Activated CD8-positive, alpha-beta memory T cell treated with anti-CD3 and anti-CD28 coated beads, Interleukin-2, amount 10 ng/mL, durations not matched to agents 7 days and 5 days (primary cell): Measurements from ENCODE around the gene ZSWIM6. TPM values are rescaled to one million over a fixed set of nuclear protein-coding genes. Genes with fewer than 3 reads are reported as not detected.

Experiments used
- ATAC-seq: fragments of 150-1000 bp; cut with Tn5 transposase; one replicate; pipeline ENCODE4 v1.10.0; 2021; ENCODE audit warnings: moderate library complexity
- CTCF ChIA-PET: fragments of 350-600 bp; sonication (Branson Sonifier 250); formaldehyde crosslinking; loops from one replicate; lab custom pipeline; 2021; ENCODE audit warnings: antibody characterized with exemption; lab: Charles Lee
- DNase-seq: peaks from one replicate; pipeline ENCODE4 v3.0.0-alpha.2; 2020
- H3K27ac Mint-ChIP-seq: one replicate; pipeline ENCODE4 v1.8.0; 2021; ENCODE audit warnings: mild to moderate bottlenecking, mixed read lengths
- H3K27me3 Mint-ChIP-seq: one replicate; pipeline ENCODE4 v1.8.0; 2021; ENCODE audit warnings: mixed read lengths
- H3K36me3 Mint-ChIP-seq: one replicate; pipeline ENCODE4 v1.8.0; 2021; ENCODE audit warnings: mild to moderate bottlenecking, mixed read lengths
- H3K4me1 Mint-ChIP-seq: one replicate; pipeline ENCODE4 v1.8.0; 2021; ENCODE audit warnings: mixed read lengths
- H3K4me3 Mint-ChIP-seq: one replicate; pipeline ENCODE4 v1.8.0; 2021; ENCODE audit warnings: mild to moderate bottlenecking, moderate library complexity, mixed read lengths
- H3K9me3 Mint-ChIP-seq: one replicate; pipeline ENCODE4 v1.8.0; 2022; ENCODE audit warnings: low read depth, mixed read lengths
- total RNA-seq, 2 experiments: library from RNA; stranded (reverse); gene quantifications; one replicate each; pipeline ENCODE4 v1.2.3, GENCODE V29; 2021

The ZSWIM6 gene
- total RNA-seq, 2 experiments from 2014 or later, result 5.9 to 7.6 TPM

GRCh38 chr5:61366497-61367240 is 34.6 kb downstream of the ZSWIM6 start:
- Mint-ChIP-seq H3K4me1 (no peaks in the 10 kb centered on the region), H3K9me3 (no peaks in the 10 kb centered on the region), H3K4me3 (no peak overlapping the region), H3K27ac (no peak overlapping the region), H3K27me3 (no peaks in the 10 kb centered on the region), H3K36me3 (peaks cover 3% of the 10 kb centered on the region)
- ATAC-seq, result no peak
- no peak for DNase-seq
- CTCF ChIA-PET, result interaction anchor here (0.9 kb wide), 1 partner anchor 9 kb away, joined by 3 read pairs; no protein-coding TSS in a partner anchor

GRCh38 chr5:61370506-61370905 is 38.4 kb downstream of the ZSWIM6 start:
- DNase-seq (no peak), ATAC-seq (no peak)
- H3K27me3 Mint-ChIP-seq, result no peaks in the 10 kb centered on the region

GRCh38 chr5:61371474-61371873 is 39.4 kb downstream of the ZSWIM6 start:
- DNase-seq (no peak), ATAC-seq (no peak)
- CTCF ChIA-PET, result no interaction called here
- H3K4me1 Mint-ChIP-seq, result no peaks in the 10 kb centered on the region
- no peak overlapping the region for H3K27ac Mint-ChIP-seq
- H3K27me3 Mint-ChIP-seq, result no peaks in the 10 kb centered on the region
- H3K36me3 Mint-ChIP-seq, result no peaks in the 10 kb centered on the region
- no peaks in the 10 kb centered on the region for H3K9me3 Mint-ChIP-seq
- H3K4me3 Mint-ChIP-seq, result no peak overlapping the region

More at GRCh38 chr5:61370506-61370905, 38.4 kb downstream of the ZSWIM6 start:
- no peak overlapping the region for H3K27ac Mint-ChIP-seq
- no peaks in the 10 kb centered on the region for H3K4me1 Mint-ChIP-seq
- H3K36me3 Mint-ChIP-seq, result peaks cover 2% of the 10 kb centered on the region
- H3K9me3 Mint-ChIP-seq, result no peaks in the 10 kb centered on the region
- CTCF ChIA-PET, result no interaction called here
- no peak overlapping the region for H3K4me3 Mint-ChIP-seq

GRCh38 chr5:61379677-61380076 is 47.6 kb downstream of the ZSWIM6 start:
- CTCF ChIA-PET, result no interaction called here
- H3K4me3 Mint-ChIP-seq, result no peak overlapping the region
- ATAC-seq, result no peak
- DNase-seq, result no peak
- no peak overlapping the region for H3K27ac Mint-ChIP-seq
- no peaks in the 10 kb centered on the region for H3K9me3 Mint-ChIP-seq
- no peaks in the 10 kb centered on the region for H3K27me3 Mint-ChIP-seq
- no peaks in the 10 kb centered on the region for H3K4me1 Mint-ChIP-seq
- H3K36me3 Mint-ChIP-seq, result no peaks in the 10 kb centered on the region

GRCh38 chr5:61381968-61382367 is 49.9 kb downstream of the ZSWIM6 start:
- no peaks in the 10 kb centered on the region for H3K27me3 Mint-ChIP-seq
- H3K4me1 Mint-ChIP-seq, result no peaks in the 10 kb centered on the region
- H3K27ac Mint-ChIP-seq, result no peak overlapping the region
- H3K4me3 Mint-ChIP-seq, result no peak overlapping the region
- DNase-seq (no peak), ATAC-seq (no peak)
- CTCF ChIA-PET, result no interaction called here
- H3K9me3 Mint-ChIP-seq, result no peaks in the 10 kb centered on the region
- no peaks in the 10 kb centered on the region for H3K36me3 Mint-ChIP-seq

- no peak for DNase-seq
- H3K9me3 Mint-ChIP-seq, result no peaks in the 10 kb centered on the region
- H3K27ac Mint-ChIP-seq, result no peak overlapping the region
- H3K27me3 Mint-ChIP-seq, result no peaks in the 10 kb centered on the region
- CTCF ChIA-PET, result no interaction called here
- no peaks in the 10 kb centered on the region for H3K36me3 Mint-ChIP-seq
- no peaks in the 10 kb centered on the region for H3K4me1 Mint-ChIP-seq
- ATAC-seq, result no peak
- H3K4me3 Mint-ChIP-seq, result no peak overlapping the region
Observed at GRCh38 chr5:61385627-61386026, 53.6 kb downstream of the ZSWIM6 start.

- CTCF ChIA-PET, result no interaction called here
- no peaks in the 10 kb centered on the region for H3K27me3 Mint-ChIP-seq
- DNase-seq (no peak), ATAC-seq (no peak)
- no peaks in the 10 kb centered on the region for H3K36me3 Mint-ChIP-seq
- H3K27ac Mint-ChIP-seq, result no peak overlapping the region
- no peaks in the 10 kb centered on the region for H3K4me1 Mint-ChIP-seq
- no peaks in the 10 kb centered on the region for H3K9me3 Mint-ChIP-seq
- no peak overlapping the region for H3K4me3 Mint-ChIP-seq
Observed at GRCh38 chr5:61386045-61386800, 54.2 kb downstream of the ZSWIM6 start.

GRCh38 chr5:61389609-61390008 is 57.6 kb downstream of the ZSWIM6 start:
- Mint-ChIP-seq H3K9me3 (no peaks in the 10 kb centered on the region), H3K4me3 (no peak overlapping the region), H3K36me3 (peaks cover 7% of the 10 kb centered on the region), H3K27ac (no peak overlapping the region), H3K4me1 (no peaks in the 10 kb centered on the region), H3K27me3 (no peaks in the 10 kb centered on the region)
- no peak for DNase-seq
- no peak for ATAC-seq
- CTCF ChIA-PET, result no interaction called here

GRCh38 chr5:61394078-61394704 is 62.1 kb downstream of the ZSWIM6 start:
- CTCF ChIA-PET, result no interaction called here
- no peak for ATAC-seq
- Mint-ChIP-seq H3K27me3 (no peaks in the 10 kb centered on the region), H3K9me3 (no peaks in the 10 kb centered on the region), H3K27ac (no peak overlapping the region), H3K4me3 (no peak overlapping the region), H3K4me1 (no peaks in the 10 kb centered on the region), H3K36me3 (peaks cover 8% of the 10 kb centered on the region)
- DNase-seq, result no peak

- Mint-ChIP-seq H3K4me3 (no peak overlapping the region), H3K27me3 (no peaks in the 10 kb centered on the region), H3K27ac (no peak overlapping the region), H3K9me3 (no peaks in the 10 kb centered on the region), H3K36me3 (peaks cover 8% of the 10 kb centered on the region), H3K4me1 (no peaks in the 10 kb centered on the region)
- CTCF ChIA-PET, result no interaction called here
- DNase-seq (no peak), ATAC-seq (no peak)
Observed at GRCh38 chr5:61394793-61395192, 62.7 kb downstream of the ZSWIM6 start.

GRCh38 chr5:61397238-61397637 is 65.2 kb downstream of the ZSWIM6 start:
- Mint-ChIP-seq H3K4me1 (peaks cover 2% of the 10 kb centered on the region), H3K36me3 (peaks cover 3% of the 10 kb centered on the region), H3K4me3 (no peak overlapping the region), H3K27ac (no peak overlapping the region), H3K9me3 (no peaks in the 10 kb centered on the region), H3K27me3 (no peaks in the 10 kb centered on the region)
- ATAC-seq (no peak), DNase-seq (no peak)
- CTCF ChIA-PET, result no interaction called here

- H3K9me3 Mint-ChIP-seq, result no peaks in the 10 kb centered on the region
- no peak for DNase-seq
- peaks cover 6% of the 10 kb centered on the region for H3K4me1 Mint-ChIP-seq
- H3K36me3 Mint-ChIP-seq, result peaks cover 1% of the 10 kb centered on the region
- no peaks in the 10 kb centered on the region for H3K27me3 Mint-ChIP-seq
- no peak overlapping the region for H3K4me3 Mint-ChIP-seq
- no peak overlapping the region for H3K27ac Mint-ChIP-seq
- CTCF ChIA-PET, result no interaction called here
- no peak for ATAC-seq
Observed at GRCh38 chr5:61397937-61398336, 65.9 kb downstream of the ZSWIM6 start.

GRCh38 chr5:61398440-61398839 is 66.4 kb downstream of the ZSWIM6 start:
- no peaks in the 10 kb centered on the region for H3K9me3 Mint-ChIP-seq
- H3K36me3 Mint-ChIP-seq, result peaks cover 1% of the 10 kb centered on the region
- DNase-seq (no peak), ATAC-seq (no peak)
- CTCF ChIA-PET, result no interaction called here
- H3K4me3 Mint-ChIP-seq, result no peak overlapping the region
- H3K4me1 Mint-ChIP-seq, result peaks cover 7% of the 10 kb centered on the region
- H3K27ac Mint-ChIP-seq, result no peak overlapping the region
- H3K27me3 Mint-ChIP-seq, result no peaks in the 10 kb centered on the region

GRCh38 chr5:61399679-61400078 is 67.6 kb downstream of the ZSWIM6 start:
- no peaks in the 10 kb centered on the region for H3K9me3 Mint-ChIP-seq
- H3K4me3 Mint-ChIP-seq, result no peak overlapping the region
- H3K36me3 Mint-ChIP-seq, result peaks cover 5% of the 10 kb centered on the region
- CTCF ChIA-PET, result no interaction called here
- no peaks in the 10 kb centered on the region for H3K27me3 Mint-ChIP-seq
- no peak overlapping the region for H3K27ac Mint-ChIP-seq
- no peak for ATAC-seq
- peaks cover 7% of the 10 kb centered on the region for H3K4me1 Mint-ChIP-seq
- no peak for DNase-seq
